Right ventricle myocardium inferior (tissue), 1 donor: ENCODE results near the gene ARAP3. TPM values are rescaled to one million over a fixed set of nuclear protein-coding genes. Genes with fewer than 3 reads are reported as not detected.

Source experiments
- ATAC-seq: fragments of 200-7000 bp; cut with Tn5 transposase; one replicate; pipeline ENCODE4 v1.9.1; 2020; ENCODE audit warnings: mild to moderate bottlenecking, moderate library complexity
- DNase-seq: peaks from one replicate; pipeline ENCODE4 v3.0.0; 2021; ENCODE audit errors: missing footprints
- intact Hi-C: fragments of 100-400 bp; cut with DNase I; formaldehyde crosslinking; loops from one replicate; pipeline ENCODE4 v1.11.0; 2022
- total RNA-seq: library from RNA; stranded (reverse); fragmentation: NEBNext Ultra II Directional; extraction: Animal tissue kit (Norgen Biotek cat#: 25700); gene quantifications from one replicate; pipeline ENCODE4 v1.2.1, GENCODE V29; 2021
- donor health status: DM: no; HTN: yes; CAD: no; lungs with severe emphysema.

ARAP3 gene
- total RNA-seq, 1 donor from 2014 or later, result 14.7 TPM

DNA sequence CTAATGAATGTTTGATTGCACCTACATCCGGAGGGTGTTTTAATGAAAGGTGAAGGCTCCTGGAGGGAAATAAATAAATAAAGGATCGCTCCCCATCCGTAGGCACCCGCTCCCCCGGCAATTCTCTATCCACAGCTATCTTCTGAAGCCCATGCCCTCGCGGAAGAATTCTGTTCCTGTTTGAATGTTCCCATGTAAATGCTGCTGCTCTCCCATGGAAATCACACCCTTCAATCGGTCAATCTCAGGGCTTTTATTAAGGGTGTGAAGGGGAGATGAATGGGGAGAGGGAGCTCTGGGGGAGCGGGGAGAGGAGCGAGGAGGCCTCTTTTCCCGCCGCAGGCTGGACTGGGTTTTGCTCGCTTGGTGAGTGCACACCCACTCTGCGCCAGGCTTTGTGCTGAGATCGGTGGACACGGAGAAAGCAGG lies 21.1 kb upstream of the ARAP3 start:
- intact Hi-C loops, result loop anchor here (5.0 kb wide), 1 partner anchor 59 kb away; no protein-coding TSS in a partner anchor
- DNase-seq (no peak), ATAC-seq (no peak)

- no peak for ATAC-seq
- no peak for DNase-seq
- intact Hi-C loops, result loop anchor here (1.0 to 5.0 kb wide), 3 partner anchors 61 to 178 kb away; no protein-coding TSS in a partner anchor
These were observed 19.5 kb upstream of the ARAP3 start for GRCh38 chr5:141701360-141702119.

DNA sequence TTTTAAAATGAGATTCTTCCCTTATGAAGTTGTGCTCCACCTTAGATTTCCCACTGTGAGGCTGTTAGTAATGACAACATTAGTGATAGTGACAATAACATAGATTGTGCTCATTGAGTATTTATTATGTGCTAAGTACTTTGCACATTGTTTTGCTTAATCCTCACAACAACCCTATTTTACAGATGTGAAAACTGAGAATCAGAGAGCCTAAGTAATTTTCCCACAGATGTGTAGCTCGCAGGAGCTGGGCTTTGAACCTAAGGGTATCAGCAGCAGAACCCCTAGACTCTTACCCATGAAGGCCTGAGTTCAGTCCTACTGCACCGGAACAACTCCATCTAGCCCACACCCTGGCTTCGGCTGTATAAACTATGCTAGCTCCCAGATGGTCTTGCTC lies 15.6 kb upstream of the ARAP3 start:
- no peak for DNase-seq
- ATAC-seq, result no peak
- intact Hi-C loops, result no loop called here

DNA sequence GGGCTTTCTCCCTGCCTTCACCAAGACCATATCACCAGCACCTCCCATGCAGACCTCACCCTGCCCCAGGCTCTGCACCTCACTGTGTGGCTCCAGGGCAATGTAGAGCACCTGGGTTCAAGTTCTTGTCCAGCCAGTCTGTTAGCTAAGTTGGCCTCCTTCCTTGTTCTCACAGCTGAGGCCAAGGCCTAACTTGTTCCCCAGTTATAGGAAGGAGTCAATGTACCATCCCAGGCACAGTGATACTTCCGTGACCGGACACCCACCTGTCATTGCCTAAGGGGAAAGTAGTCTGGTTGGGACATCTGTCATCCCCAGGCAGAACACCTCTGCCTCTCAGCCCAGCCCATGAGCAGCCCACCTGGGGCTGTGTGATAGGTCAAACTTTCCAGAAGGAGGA lies 14.4 kb upstream of the ARAP3 start:
- DNase-seq, result no peak
- no peak for ATAC-seq
- intact Hi-C loops, result no loop called here

DNA sequence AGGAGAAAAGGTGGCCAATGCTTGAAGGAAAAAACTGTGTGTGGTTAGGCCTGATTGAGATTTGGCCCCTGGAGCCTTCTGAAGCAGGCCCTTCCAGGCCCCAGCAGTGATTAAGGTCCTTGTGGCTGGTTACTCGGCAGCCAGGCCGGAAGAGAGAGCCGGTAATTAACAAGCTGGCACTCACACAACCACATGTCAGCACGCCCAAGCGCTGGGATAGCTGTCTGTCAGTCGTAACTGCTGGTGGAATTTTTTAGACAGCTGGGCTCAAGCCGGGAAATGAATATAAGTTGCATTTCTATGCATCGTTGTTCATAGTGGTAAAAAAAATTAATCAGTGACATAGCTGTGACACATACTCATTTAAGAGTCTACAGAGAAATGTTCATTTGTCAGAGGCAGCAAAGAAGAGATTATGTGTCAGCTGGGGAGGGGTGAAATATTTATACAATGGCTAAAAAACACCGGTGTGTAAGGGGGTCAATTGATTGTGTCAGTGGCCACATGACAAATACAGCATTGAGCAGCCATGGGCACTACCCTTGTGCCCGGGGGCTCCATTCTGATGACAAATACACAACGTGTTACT lies 13.7 kb upstream of the ARAP3 start:
- intact Hi-C loops, result no loop called here
- DNase-seq (no peak), ATAC-seq (peak; percentile 74)

GRCh38 chr5:141694479-141694878 lies 12.4 kb upstream of the ARAP3 start:
- ATAC-seq (no peak), DNase-seq (no peak)
- intact Hi-C loops, result loop anchor here (5.0 kb wide), 1 partner anchor 453 kb away; no protein-coding TSS in a partner anchor

DNA sequence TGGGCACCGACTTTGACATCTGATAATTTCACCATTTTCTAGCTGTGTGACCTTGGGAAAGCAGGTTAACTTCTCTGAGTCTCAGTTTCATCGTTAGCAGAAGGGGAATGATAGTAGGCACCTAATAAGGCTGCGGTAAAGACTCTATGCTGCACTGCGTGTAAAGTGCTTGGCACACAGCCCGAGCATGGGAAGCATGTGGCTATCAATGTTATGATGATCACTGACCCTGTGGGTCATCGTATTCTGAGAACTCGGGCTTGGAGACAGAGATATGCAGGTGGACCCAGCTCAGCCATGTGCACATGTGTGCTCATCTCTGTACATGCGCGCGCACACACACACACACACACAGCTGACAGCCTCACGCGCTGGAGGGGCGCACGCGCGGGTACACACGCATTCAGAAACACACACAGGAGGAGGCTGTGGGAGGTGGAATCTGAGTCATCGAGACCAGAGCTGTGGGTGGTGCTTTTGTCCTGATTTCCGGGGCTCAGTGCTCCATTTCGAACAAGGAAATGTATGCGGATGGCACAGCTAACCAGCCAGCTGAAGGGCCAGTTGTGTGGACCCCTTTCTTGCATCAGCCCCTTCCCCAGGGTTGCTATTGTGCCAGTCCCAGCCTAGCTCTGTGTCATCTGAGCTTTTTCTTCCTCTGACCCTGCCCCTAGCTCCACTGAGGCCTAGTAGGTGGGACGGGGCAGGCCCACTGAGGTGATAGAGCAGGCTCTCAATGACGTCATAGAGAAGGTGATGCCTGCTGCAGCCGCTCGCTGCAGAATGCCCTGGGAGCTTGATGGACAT lies 11.1 kb upstream of the ARAP3 start:
- intact Hi-C loops, result loop anchor here (1.0 to 5.0 kb wide), 3 partner anchors 186 to 454 kb away; partner anchors contain the start of gene PCDH1
- ATAC-seq (no peak), DNase-seq (no peak)

DNA sequence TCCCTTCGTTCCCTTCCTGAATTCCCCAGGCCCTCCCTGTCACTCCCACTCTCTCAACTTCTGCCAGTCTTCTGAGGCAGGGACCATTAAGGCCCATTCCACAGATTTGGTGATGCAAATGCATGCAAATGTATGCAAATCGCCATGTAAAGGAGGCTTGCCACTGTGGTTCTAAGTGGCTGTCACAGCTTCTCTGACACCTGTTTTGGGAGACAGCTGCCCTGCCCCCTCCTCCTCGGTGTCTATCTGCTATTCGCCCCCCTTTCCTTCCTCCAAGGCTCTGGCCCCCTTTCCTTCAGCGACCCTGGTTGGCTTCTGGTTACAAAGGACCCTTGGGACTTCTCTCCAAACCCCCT lies 10.5 kb upstream of the ARAP3 start:
- DNase-seq (no peak), ATAC-seq (no peak)
- intact Hi-C loops, result loop anchor here (1.0 to 5.0 kb wide), 3 partner anchors 186 to 455 kb away; partner anchors contain the start of gene PCDH1

- ATAC-seq, result peak; percentile 88
- intact Hi-C loops, result loop anchor here (1.0 to 5.0 kb wide), 3 partner anchors 187 to 455 kb away; partner anchors contain the start of gene PCDH1
These were observed 10.0 kb upstream of the ARAP3 start for GRCh38 chr5:141691867-141692532.

DNA sequence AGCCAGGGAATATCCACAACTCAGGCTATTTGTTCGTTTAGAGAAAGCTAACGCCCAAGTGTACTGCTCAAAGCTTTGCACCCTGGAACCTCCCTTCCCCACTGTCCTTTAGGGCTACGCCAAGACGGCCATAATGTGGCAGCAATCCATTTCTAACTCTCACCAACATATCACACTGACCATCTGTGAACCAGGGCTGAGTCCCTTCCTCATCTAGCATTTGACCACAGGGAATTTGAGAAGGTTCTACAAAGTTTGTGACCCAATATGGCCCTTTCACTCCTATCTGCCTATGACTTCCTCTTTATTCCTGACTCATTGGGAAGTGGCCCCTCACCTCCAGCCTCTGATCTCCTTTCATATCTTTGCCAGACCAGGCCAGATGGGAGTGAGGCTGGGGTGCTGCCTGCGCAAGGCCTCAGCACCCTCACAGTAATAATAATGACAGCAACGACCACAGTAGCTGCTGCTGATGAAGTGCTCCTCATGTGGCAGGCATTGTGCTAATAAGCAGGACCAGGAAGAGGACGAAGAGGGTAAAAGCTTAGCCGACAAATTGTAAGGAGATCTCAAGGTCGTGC lies 9.3 kb upstream of the ARAP3 start:
- ATAC-seq (no peak), DNase-seq (no peak)
- intact Hi-C loops, result loop anchor here (5.0 kb wide), 1 partner anchor 456 kb away; no protein-coding TSS in a partner anchor

More at GRCh38 chr5:141691867-141692532, 10.0 kb upstream of the ARAP3 start:
- peak; percentile 93 for DNase-seq

DNA sequence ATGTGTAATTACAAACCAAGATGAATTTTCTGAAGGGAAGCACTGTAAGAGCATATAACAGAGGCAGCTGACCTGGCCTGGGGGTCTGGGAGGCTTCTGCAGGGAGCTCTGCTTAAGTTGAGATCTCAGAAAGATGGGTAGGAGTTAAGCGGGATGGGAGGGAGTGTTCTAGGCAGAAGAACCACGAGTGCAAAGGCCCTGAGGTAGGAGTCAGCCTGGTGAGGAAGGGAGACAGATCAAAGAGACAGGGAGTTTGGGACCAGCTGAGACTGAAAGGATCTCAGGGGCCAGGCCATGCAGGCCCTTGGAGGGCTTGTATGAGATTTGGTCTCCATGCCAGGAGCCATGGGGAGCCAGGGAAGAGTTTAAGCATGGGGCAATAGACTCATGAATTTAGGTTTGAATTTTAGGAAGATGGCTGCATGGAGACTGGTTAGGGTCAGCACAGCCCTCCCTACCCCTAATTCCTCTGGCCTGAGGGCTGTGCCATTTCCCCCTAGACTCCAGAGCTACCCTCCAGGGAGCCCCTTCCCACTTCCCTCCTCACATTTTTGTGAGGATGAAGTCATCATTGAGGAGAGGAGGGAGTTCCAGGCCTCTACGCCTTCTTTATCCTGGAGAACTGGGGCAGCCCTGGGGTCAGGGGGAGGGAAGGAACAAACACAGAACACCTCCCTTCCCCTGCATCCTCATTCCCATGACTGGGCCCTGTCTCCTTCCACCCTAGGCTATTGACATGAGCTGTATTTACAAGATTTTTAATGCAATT lies 4.8 kb upstream of the ARAP3 start:
- no peak for ATAC-seq
- intact Hi-C loops, result no loop called here
- no peak for DNase-seq

DNA sequence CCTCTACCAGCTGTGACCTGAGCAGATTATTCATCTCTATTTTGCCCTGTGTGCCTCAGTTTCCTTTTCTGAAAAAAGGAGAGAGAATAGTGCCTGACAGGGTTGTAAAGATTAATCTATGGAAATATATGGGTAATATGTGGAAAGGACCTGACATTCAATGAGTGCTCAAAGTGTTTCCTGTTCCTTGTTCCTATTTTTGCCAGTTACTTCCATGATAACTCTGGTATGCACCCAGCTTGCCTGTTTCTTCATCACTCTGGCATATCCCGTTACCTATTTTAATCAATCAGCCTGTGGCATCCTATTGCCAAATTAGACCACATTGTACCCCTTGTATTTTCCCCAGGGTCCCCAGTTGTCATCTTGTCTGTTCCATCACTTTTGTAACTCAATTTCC lies 3.6 kb upstream of the ARAP3 start:
- intact Hi-C loops, result no loop called here
- ATAC-seq (no peak), DNase-seq (no peak)

GRCh38 chr5:141683596-141684141 lies 1.6 kb upstream of the ARAP3 start:
- DNase-seq (no peak), ATAC-seq (no peak)
- intact Hi-C loops, result no loop called here

DNA sequence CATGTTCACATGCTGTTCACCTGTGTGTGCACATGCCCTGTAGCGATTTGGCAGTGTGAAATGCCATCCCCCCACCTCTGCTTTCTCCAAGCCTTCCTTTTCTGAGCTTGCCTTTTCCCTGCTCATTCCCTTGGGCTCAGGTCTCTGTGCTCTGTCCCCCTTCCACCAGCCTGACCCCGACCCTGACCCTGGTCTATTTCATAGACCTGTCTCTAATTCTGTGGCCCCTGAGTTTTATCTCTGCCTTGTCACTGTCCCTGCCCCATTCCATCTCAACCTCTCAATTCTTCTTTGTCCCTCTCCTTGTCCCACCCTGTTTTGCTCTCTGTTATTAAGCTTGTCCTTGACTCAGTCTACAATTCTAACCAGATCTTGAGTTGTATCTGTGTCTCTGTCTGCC lies 735 bp downstream of the ARAP3 start:
- DNase-seq (no peak), ATAC-seq (no peak)
- intact Hi-C loops, result no loop called here

DNA sequence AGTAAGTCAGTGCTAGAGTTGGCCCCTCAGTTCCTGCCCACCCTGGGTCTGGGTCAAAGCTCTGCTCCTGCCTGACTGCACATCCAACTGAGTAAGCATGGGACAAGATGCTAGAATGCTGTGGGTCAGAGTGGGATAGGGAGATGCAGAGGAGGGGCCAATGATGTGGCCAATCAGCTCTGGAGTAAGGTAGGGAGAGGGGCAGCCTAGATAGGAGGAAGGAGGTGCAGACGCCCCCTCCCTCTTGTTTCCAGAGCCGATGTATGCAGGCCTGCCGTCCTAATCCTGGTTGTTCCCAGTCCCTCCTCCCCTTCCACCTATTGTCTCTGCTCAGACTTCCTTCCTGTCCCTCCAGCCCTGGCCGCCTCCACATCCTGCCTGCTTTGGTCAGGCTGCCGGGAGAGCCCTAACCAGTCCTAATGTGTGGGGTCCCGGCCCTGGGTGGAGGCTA lies 1.3 kb downstream of the ARAP3 start:
- ATAC-seq (peak; percentile 23), DNase-seq (no peak)
- intact Hi-C loops, result no loop called here

DNA sequence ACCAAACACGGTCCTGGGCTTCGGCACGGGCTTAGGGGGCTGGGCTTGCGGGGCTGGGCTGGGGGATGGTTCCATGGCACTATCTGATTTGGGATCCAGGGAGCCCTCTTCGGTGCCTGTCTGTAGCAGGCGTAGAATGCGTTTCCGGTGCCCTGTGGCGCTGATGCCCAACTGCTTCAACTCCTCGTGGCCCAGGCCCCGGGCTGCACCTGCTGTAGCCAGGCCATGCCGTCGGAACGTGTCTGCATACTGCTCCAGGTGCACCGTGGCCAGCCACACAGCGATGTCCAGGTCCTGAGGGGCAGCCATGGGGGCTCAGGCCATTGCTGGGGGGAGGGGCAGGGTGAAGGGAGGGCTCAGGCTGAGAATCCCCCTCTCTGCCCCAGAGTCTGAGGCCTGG lies 1.9 kb downstream of the ARAP3 start:
- intact Hi-C loops, result no loop called here
- DNase-seq, result no peak
- no peak for ATAC-seq

DNA sequence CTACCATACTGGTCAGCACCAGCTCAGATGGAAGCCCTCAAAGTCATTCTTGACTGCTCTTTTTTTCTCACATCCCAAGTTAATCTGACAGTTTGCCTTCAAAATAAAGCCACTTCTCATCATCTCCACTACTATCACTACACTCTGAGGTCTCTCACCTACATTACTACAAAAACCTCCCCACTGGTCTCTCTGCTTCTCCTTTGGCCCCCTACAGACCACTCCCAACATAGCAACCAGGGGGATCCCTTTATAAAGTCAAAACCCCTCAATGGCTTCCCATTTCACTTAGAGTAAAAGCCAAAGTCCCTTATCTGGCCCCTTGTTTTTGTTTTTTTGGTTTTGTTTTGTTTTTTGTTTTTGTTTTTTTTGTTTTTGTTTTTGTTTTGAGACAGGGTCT lies 4.6 kb downstream of the ARAP3 start:
- intact Hi-C loops, result no loop called here
- no peak for DNase-seq
- no peak for ATAC-seq
